A673 (cell line): ENCODE measurements around the gene POU4F1. TPM values are rescaled to one million over a fixed set of nuclear protein-coding genes. Genes with fewer than 3 reads are reported as not detected.

Experiments
- BruUV-seq: library from RNA; stranded (reverse); fragments of 400-500 nt; replicated peaks from 2 replicates; lab custom pipeline; 2021; lab: Mats Ljungman, UMichigan
- CTCF ChIA-PET: fragments of 300-600 bp; sonication (Branson Sonifier 250); formaldehyde crosslinking; loops from one replicate; lab custom pipeline; 2022; ENCODE audit warnings: antibody characterized with exemption; lab: Charles Lee
- POLR2A ChIA-PET: fragments of 300-600 bp; sonication (Branson Sonifier 250); formaldehyde crosslinking; loops from one replicate; lab custom pipeline; 2022; ENCODE audit warnings: antibody characterized with exemption; ENCODE audit not compliant: low non-redundant PET; lab: Charles Lee
- DNase-seq: peaks from one replicate; pipeline ENCODE4 v3.0.0-alpha.2; 2015; ENCODE audit warnings: low spot score
- H3K27ac ChIP-seq: fragments of 200-600 bp; sonication (generic); 2 replicates; pipeline ENCODE4 v1.5.1; 2016; ENCODE audit warnings: mixed run types, low read depth, mild to moderate bottlenecking, mixed read lengths, antibody characterized with exemption, low read length; ENCODE audit not compliant: poor library complexity, severe bottlenecking
- H3K27me3 ChIP-seq: fragments of 200-600 bp; sonication (generic); replicated peaks from 2 replicates; pipeline ENCODE4 v1.6.1; 2017; ENCODE audit warnings: mixed run types, low read depth, mild to moderate bottlenecking, mixed read lengths, antibody characterized with exemption, low read length; ENCODE audit not compliant: insufficient read depth, poor library complexity
- H3K36me3 ChIP-seq: fragments of 200-600 bp; sonication (generic); 2 replicates; pipeline ENCODE4 v1.6.1; 2016; ENCODE audit warnings: mixed run types, mild to moderate bottlenecking, mixed read lengths, antibody characterized with exemption, low read length; ENCODE audit not compliant: insufficient read depth, poor library complexity, severe bottlenecking
- H3K4me1 ChIP-seq: fragments of 200-600 bp; sonication (generic); 2 replicates; pipeline ENCODE4 v1.6.1; 2017; ENCODE audit warnings: mixed run types, mild to moderate bottlenecking, mixed read lengths, antibody characterized with exemption, low read length; ENCODE audit not compliant: insufficient read depth, poor library complexity, severe bottlenecking
- H3K4me3 ChIP-seq: fragments of 200-600 bp; sonication (generic); 2 replicates; pipeline ENCODE4 v1.5.1; 2016; ENCODE audit warnings: low read depth, mixed run types, mild to moderate bottlenecking, mixed read lengths, low read length; ENCODE audit not compliant: poor library complexity, severe bottlenecking
- H3K9me3 ChIP-seq: fragments of 200-600 bp; sonication (generic); 2 replicates; pipeline ENCODE4 v1.6.1; 2016; ENCODE audit warnings: mixed run types, low read depth, mild to moderate bottlenecking, mixed read lengths, antibody characterized with exemption, low read length; ENCODE audit not compliant: poor library complexity, severe bottlenecking
- EZH2 ChIP-seq: fragments of 200-600 bp; sonication (generic); IDR thresholded peaks from 2 replicates; pipeline ENCODE4 v1.6.1; 2017; ENCODE audit warnings: borderline replicate concordance, low read depth, mild to moderate bottlenecking, mixed read lengths, antibody characterized with exemption, low read length; ENCODE audit not compliant: poor library complexity, severe bottlenecking
- intact Hi-C: fragments of 100-400 bp; cut with micrococcal nuclease; formaldehyde crosslinking; loops from one replicate; pipeline ENCODE4 v1.10.0; 2022; ENCODE audit not compliant: unreplicated experiment
- total RNA-seq: library from RNA; stranded (reverse); gene quantifications from 2 replicates; pipeline ENCODE4 v1.2.3, GENCODE V29; 2021
- TF ChIP-seq, protein P1 (sequence below): fragments of 300-800, 200-600 bp; sonication (generic); conservative IDR thresholded peaks from 2 replicates; pipeline ENCODE4 v1.5.1; 2017; ENCODE audit warnings: low read depth, mild to moderate bottlenecking, antibody characterized with exemption, low read length, moderate library complexity, mixed read lengths

The POU4F1 gene
- total RNA-seq, 1 experiment from 2014 or later, result 12.6 TPM

DNA sequence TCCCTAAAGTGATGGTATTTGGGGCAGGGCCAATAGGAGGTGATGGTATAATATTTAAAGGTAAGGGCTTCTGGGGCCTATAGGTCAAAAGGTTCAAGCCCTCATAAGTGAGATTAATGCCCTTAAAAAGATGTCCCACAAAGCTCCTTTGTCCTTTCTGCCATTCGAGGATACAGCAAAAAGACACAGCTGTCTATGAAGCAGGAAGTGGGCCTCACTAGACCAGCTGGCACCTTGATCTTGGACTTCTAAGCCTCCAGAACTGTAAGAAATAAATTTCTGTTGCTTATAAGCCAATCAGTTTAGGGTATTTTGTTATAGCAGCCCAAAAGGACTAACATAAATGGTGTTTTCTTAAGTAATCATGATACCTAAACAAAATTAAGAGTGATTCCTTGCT, 27.2 kb upstream of the POU4F1 start:
- Histone ChIP-seq H3K27me3 (no peaks in the 10 kb centered on the region), H3K36me3 (peaks cover 24% of the 10 kb centered on the region), H3K4me3 (no peak overlapping the region), H3K4me1 (peaks cover 4% of the 10 kb centered on the region), H3K27ac (no peak overlapping the region), H3K9me3 (no peaks in the 10 kb centered on the region)
- intact Hi-C loops, result no loop called here
- TF ChIP-seq EZH2, result no peak
- TF ChIP-seq, protein P1, sequence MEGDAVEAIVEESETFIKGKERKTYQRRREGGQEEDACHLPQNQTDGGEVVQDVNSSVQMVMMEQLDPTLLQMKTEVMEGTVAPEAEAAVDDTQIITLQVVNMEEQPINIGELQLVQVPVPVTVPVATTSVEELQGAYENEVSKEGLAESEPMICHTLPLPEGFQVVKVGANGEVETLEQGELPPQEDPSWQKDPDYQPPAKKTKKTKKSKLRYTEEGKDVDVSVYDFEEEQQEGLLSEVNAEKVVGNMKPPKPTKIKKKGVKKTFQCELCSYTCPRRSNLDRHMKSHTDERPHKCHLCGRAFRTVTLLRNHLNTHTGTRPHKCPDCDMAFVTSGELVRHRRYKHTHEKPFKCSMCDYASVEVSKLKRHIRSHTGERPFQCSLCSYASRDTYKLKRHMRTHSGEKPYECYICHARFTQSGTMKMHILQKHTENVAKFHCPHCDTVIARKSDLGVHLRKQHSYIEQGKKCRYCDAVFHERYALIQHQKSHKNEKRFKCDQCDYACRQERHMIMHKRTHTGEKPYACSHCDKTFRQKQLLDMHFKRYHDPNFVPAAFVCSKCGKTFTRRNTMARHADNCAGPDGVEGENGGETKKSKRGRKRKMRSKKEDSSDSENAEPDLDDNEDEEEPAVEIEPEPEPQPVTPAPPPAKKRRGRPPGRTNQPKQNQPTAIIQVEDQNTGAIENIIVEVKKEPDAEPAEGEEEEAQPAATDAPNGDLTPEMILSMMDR, result no peak
- POLR2A ChIA-PET, result no interaction called here
- DNase-seq, result no peak
- CTCF ChIA-PET, result no interaction called here
- no TSS peak for BruUV-seq

DNA sequence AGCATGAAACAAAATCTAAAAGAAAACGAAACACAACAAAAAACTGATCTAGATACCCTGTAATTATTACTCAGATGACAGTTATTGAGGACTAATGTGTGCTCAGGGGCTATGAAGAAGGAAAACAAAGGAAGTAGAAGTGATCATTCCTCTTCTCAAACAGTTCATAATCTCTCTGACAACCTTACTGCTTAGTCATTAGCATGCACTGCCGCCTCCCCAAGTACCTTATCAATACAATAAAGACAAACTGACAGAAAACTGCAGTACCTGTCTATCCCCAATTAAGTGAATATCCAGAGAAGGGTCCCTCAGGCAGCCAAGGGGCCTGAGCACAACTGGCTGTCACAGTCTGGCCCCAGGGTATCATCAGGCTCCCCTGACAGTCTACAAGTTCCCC, 22.0 kb upstream of the POU4F1 start:
- intact Hi-C loops, result no loop called here
- no TSS peak for BruUV-seq
- Histone ChIP-seq H3K27ac (no peak overlapping the region), H3K4me1 (no peaks in the 10 kb centered on the region), H3K36me3 (peaks cover 10% of the 10 kb centered on the region), H3K9me3 (no peaks in the 10 kb centered on the region), H3K4me3 (no peak overlapping the region), H3K27me3 (no peaks in the 10 kb centered on the region)
- ChIA-PET POLR2A (no interaction called here), CTCF (no interaction called here)
- DNase-seq, result no peak
- TF ChIP-seq, protein P1, result no peak
- no peak for TF ChIP-seq EZH2

DNA sequence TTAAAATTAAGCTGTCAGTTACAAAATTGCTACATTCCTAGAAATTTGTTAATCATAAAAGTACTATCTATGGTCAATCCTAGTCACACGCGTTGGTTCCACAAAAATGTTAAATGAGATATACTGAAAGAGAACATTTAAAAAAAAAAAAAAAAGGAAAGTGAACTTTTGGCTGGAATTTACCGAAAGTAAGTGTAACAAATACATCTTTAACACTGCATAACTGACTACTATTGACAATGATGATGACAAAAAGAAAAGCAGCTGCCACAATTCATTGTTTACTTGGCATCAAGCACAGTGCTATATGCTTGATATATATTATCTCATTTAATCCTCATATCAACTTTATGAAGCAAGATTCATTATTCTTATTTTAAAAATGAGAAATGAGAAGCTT, 19.8 kb upstream of the POU4F1 start:
- no peaks in the 10 kb centered on the region for H3K9me3 ChIP-seq
- no peak overlapping the region for H3K27ac ChIP-seq
- no TSS peak for BruUV-seq
- peaks cover 10% of the 10 kb centered on the region for H3K36me3 ChIP-seq
- CTCF ChIA-PET, result no interaction called here
- no peak for TF ChIP-seq EZH2
- TF ChIP-seq, protein P1, result no peak
- H3K4me3 ChIP-seq, result no peak overlapping the region
- POLR2A ChIA-PET, result no interaction called here
- no peaks in the 10 kb centered on the region for H3K27me3 ChIP-seq
- no peaks in the 10 kb centered on the region for H3K4me1 ChIP-seq
- intact Hi-C loops, result no loop called here
- DNase-seq, result no peak
